Measurements from ENCODE around the gene RHEX. TPM values are rescaled to one million over a fixed set of nuclear protein-coding genes. Genes with fewer than 3 reads are reported as not detected.

Gene RHEX
- total RNA-seq, 1 donor from 2014 or later = 0.53 TPM

GRCh38 chr1:206006946-206007345 is 46.0 kb upstream of the RHEX start:
- TF ChIP-seq CTCF (IDR thresholded peaks at IDR 0.05) = no peak
- Histone ChIP-seq H3K27me3 (no peaks in the 10 kb centered on the region), H3K9me3 (no peaks in the 10 kb centered on the region), H3K36me3 (no peaks in the 10 kb centered on the region), H3K27ac (no peak overlapping the region), H3K4me3 (no peak overlapping the region), H3K4me1 (peaks cover 9 to 17% of the 10 kb centered on the region in 2 donors)
- no peak for DNase-seq (ENCODE audit: low spot score in 2 of 2)
- intact Hi-C loops (cut with DNase I) = no loop called here

- H3K27me3 ChIP-seq = no peaks in the 10 kb centered on the region
- no peak overlapping the region for H3K27ac ChIP-seq
- no peak for DNase-seq (ENCODE audit: low spot score in 2 of 2)
- no peak for TF ChIP-seq CTCF (IDR thresholded peaks at IDR 0.05)
- H3K9me3 ChIP-seq = no peaks in the 10 kb centered on the region
- no peaks in the 10 kb centered on the region for H3K36me3 ChIP-seq
- no peaks in the 10 kb centered on the region for H3K4me1 ChIP-seq
- H3K4me3 ChIP-seq = no peak overlapping the region
- intact Hi-C loops (cut with DNase I) = no loop called here
Observed at GRCh38 chr1:206010060-206010459, 42.9 kb upstream of the RHEX start.

GRCh38 chr1:206011057-206011456 is 41.9 kb upstream of the RHEX start:
- Histone ChIP-seq H3K27ac (no peak overlapping the region), H3K36me3 (no peaks in the 10 kb centered on the region), H3K9me3 (no peaks in the 10 kb centered on the region), H3K4me3 (no peak overlapping the region), H3K4me1 (no peaks in the 10 kb centered on the region), H3K27me3 (no peaks in the 10 kb centered on the region)
- no peak for DNase-seq (ENCODE audit: low spot score in 2 of 2)
- intact Hi-C loops (cut with DNase I) = no loop called here
- no peak for TF ChIP-seq CTCF (IDR thresholded peaks at IDR 0.05)

- no peak overlapping the region for H3K27ac ChIP-seq
- intact Hi-C loops (cut with DNase I) = no loop called here
Observed at GRCh38 chr1:206012086-206012859, 40.7 kb upstream of the RHEX start.

GRCh38 chr1:206013026-206013795 is 39.8 kb upstream of the RHEX start:
- H3K27ac ChIP-seq = no peak overlapping the region
- intact Hi-C loops (cut with DNase I) = no loop called here
- no peaks in the 10 kb centered on the region for H3K4me1 ChIP-seq
- peaks cover 0 to 6% of the 10 kb centered on the region in 2 donors for H3K9me3 ChIP-seq
- no peak for TF ChIP-seq CTCF (IDR thresholded peaks at IDR 0.05)
- no peak for DNase-seq (ENCODE audit: low spot score in 2 of 2)
- H3K27me3 ChIP-seq = no peaks in the 10 kb centered on the region
- no peaks in the 10 kb centered on the region for H3K36me3 ChIP-seq
- no peak overlapping the region for H3K4me3 ChIP-seq

More at GRCh38 chr1:206012086-206012859, 40.7 kb upstream of the RHEX start:
- Histone ChIP-seq H3K4me1 (no peaks in the 10 kb centered on the region), H3K27me3 (no peaks in the 10 kb centered on the region), H3K4me3 (no peak overlapping the region), H3K9me3 (no peaks in the 10 kb centered on the region), H3K36me3 (no peaks in the 10 kb centered on the region)
- TF ChIP-seq CTCF (IDR thresholded peaks at IDR 0.05) = no peak
- peak; percentile 66 to 83 for DNase-seq (ENCODE audit: low spot score in 2 of 2)

Data from ascending aorta (tissue), 2 donors.